ENCODE results near the gene ACOT12. TPM values are rescaled to one million over a fixed set of nuclear protein-coding genes. Genes with fewer than 3 reads are reported as not detected.
"Not testable (repeated sequence)": the region's sequence is repeated elsewhere in the genome, so short reads cannot be mapped to it uniquely, and the experiment has no call there.

ACOT12 gene
- total RNA-seq, 2 experiments from 2014 or later = not detected

- POLR2A ChIA-PET = no interaction called here
- intact Hi-C loops (cut with DNase I, micrococcal nuclease) = loop anchor here in 1 of 2 experiments (10.0 kb wide), 2 partner anchors 322 to 432 kb away; no protein-coding TSS in a partner anchor
- CTCF ChIA-PET = interaction anchor here (0.5 kb wide), 1 partner anchor 14 kb away, joined by 3 read pairs; no protein-coding TSS in a partner anchor
- Mint-ChIP-seq H3K4me1 (peaks cover 39% of the 10 kb centered on the region), H3K9me3 (ENCODE audit: low read depth) (no peaks in the 10 kb centered on the region), H3K27me3 (no peaks in the 10 kb centered on the region), H3K4me3 (no peak overlapping the region), H3K27ac (no peak overlapping the region), H3K36me3 (ENCODE audit: low read depth) (peaks cover 4% of the 10 kb centered on the region)
- DNase-seq (no peak), ATAC-seq (no peak)
These were observed 28.7 kb upstream of the ACOT12 start for GRCh38 chr5:81422671-81423070.

GRCh38 chr5:81420039-81420667 is 26.2 kb upstream of the ACOT12 start:
- CTCF ChIA-PET = interaction anchor here (1.3 to 1.7 kb wide), 3 partner anchors 10 to 806 kb away, joined by 4 read pairs; no protein-coding TSS in a partner anchor
- Mint-ChIP-seq H3K4me1 (peaks cover 24% of the 10 kb centered on the region), H3K27ac (peak overlapping the region; percentile 67)

GRCh38 chr5:81418606-81419005 is 24.7 kb upstream of the ACOT12 start:
- DNase-seq = no peak
- no peak overlapping the region for H3K4me3 Mint-ChIP-seq

More at GRCh38 chr5:81420039-81420667, 26.2 kb upstream of the ACOT12 start:
- POLR2A ChIA-PET = interaction anchor here (0.6 kb wide), 1 partner anchor 141 kb away, joined by 3 read pairs; no protein-coding TSS in a partner anchor
- H3K36me3 Mint-ChIP-seq (ENCODE audit: low read depth) = peaks cover 3% of the 10 kb centered on the region
- intact Hi-C loops (cut with DNase I, micrococcal nuclease) = loop anchor here in 1 of 2 experiments (10.0 kb wide), 2 partner anchors 325 to 435 kb away; no protein-coding TSS in a partner anchor
- H3K27me3 Mint-ChIP-seq = no peaks in the 10 kb centered on the region
- ATAC-seq = peak; percentile 99
- no peak overlapping the region for H3K4me3 Mint-ChIP-seq
- peak; percentile 25 for DNase-seq
- no peaks in the 10 kb centered on the region for H3K9me3 Mint-ChIP-seq (ENCODE audit: low read depth)

GRCh38 chr5:81417052-81417451 is 23.1 kb upstream of the ACOT12 start:
- intact Hi-C loops (cut with DNase I, micrococcal nuclease) = no loop called here
- H3K4me3 Mint-ChIP-seq = no peak overlapping the region
- H3K27me3 Mint-ChIP-seq = no peaks in the 10 kb centered on the region
- CTCF ChIA-PET = no interaction called here
- ATAC-seq (no peak), DNase-seq (no peak)
- H3K27ac Mint-ChIP-seq = no peak overlapping the region
- H3K9me3 Mint-ChIP-seq (ENCODE audit: low read depth) = no peaks in the 10 kb centered on the region
- POLR2A ChIA-PET = no interaction called here
- H3K36me3 Mint-ChIP-seq (ENCODE audit: low read depth) = peaks cover 6% of the 10 kb centered on the region
- H3K4me1 Mint-ChIP-seq = peaks cover 23% of the 10 kb centered on the region

More at GRCh38 chr5:81418606-81419005, 24.7 kb upstream of the ACOT12 start:
- H3K27me3 Mint-ChIP-seq = no peaks in the 10 kb centered on the region
- peaks cover 6% of the 10 kb centered on the region for H3K36me3 Mint-ChIP-seq (ENCODE audit: low read depth)
- no peaks in the 10 kb centered on the region for H3K9me3 Mint-ChIP-seq (ENCODE audit: low read depth)
- peaks cover 24% of the 10 kb centered on the region for H3K4me1 Mint-ChIP-seq
- no peak for ATAC-seq
- intact Hi-C loops (cut with DNase I, micrococcal nuclease) = no loop called here
- POLR2A ChIA-PET = no interaction called here
- CTCF ChIA-PET = no interaction called here
- H3K27ac Mint-ChIP-seq = no peak overlapping the region

- ATAC-seq = peak; percentile 42
These were observed 16.0 kb upstream of the ACOT12 start for GRCh38 chr5:81409896-81410295.

GRCh38 chr5:81409361-81409760 is 15.4 kb upstream of the ACOT12 start:
- Mint-ChIP-seq H3K4me1 (no peaks in the 10 kb centered on the region), H3K4me3 (no peak overlapping the region), H3K36me3 (ENCODE audit: low read depth) (peaks cover 2% of the 10 kb centered on the region), H3K27me3 (no peaks in the 10 kb centered on the region), H3K9me3 (ENCODE audit: low read depth) (no peaks in the 10 kb centered on the region), H3K27ac (no peak overlapping the region)
- intact Hi-C loops (cut with DNase I, micrococcal nuclease) = no loop called here
- ChIA-PET POLR2A (no interaction called here), CTCF (interaction anchor here (1.6 kb wide), 1 partner anchor 20 kb away, joined by 3 read pairs; no protein-coding TSS in a partner anchor)
- DNase-seq = no peak
- no peak for ATAC-seq

More at GRCh38 chr5:81409896-81410295, 16.0 kb upstream of the ACOT12 start:
- H3K4me3 Mint-ChIP-seq = no peak overlapping the region
- no peak overlapping the region for H3K27ac Mint-ChIP-seq
- DNase-seq = no peak
- intact Hi-C loops (cut with DNase I, micrococcal nuclease) = no loop called here
- no peaks in the 10 kb centered on the region for H3K9me3 Mint-ChIP-seq (ENCODE audit: low read depth)
- H3K36me3 Mint-ChIP-seq (ENCODE audit: low read depth) = peaks cover 2% of the 10 kb centered on the region
- POLR2A ChIA-PET = no interaction called here
- CTCF ChIA-PET = interaction anchor here (1.6 kb wide), 1 partner anchor 19 kb away, joined by 3 read pairs; no protein-coding TSS in a partner anchor
- no peaks in the 10 kb centered on the region for H3K27me3 Mint-ChIP-seq
- no peaks in the 10 kb centered on the region for H3K4me1 Mint-ChIP-seq

GRCh38 chr5:81408496-81408895 is 14.6 kb upstream of the ACOT12 start:
- CTCF ChIA-PET = no interaction called here
- no peaks in the 10 kb centered on the region for H3K4me1 Mint-ChIP-seq
- peaks cover 2% of the 10 kb centered on the region for H3K36me3 Mint-ChIP-seq (ENCODE audit: low read depth)
- H3K9me3 Mint-ChIP-seq (ENCODE audit: low read depth) = no peaks in the 10 kb centered on the region
- no peak overlapping the region for H3K4me3 Mint-ChIP-seq
- H3K27ac Mint-ChIP-seq = no peak overlapping the region
- DNase-seq (no peak), ATAC-seq (no peak)
- intact Hi-C loops (cut with DNase I, micrococcal nuclease) = no loop called here
- no peaks in the 10 kb centered on the region for H3K27me3 Mint-ChIP-seq
- POLR2A ChIA-PET = no interaction called here

- H3K9me3 Mint-ChIP-seq (ENCODE audit: low read depth); H3K27me3 Mint-ChIP-seq; H3K27ac Mint-ChIP-seq; DNase-seq; H3K36me3 Mint-ChIP-seq (ENCODE audit: low read depth); H3K4me1 Mint-ChIP-seq; H3K4me3 Mint-ChIP-seq; POLR2A ChIA-PET; intact Hi-C loops (cut with DNase I, micrococcal nuclease); ATAC-seq; CTCF ChIA-PET: not testable (repeated sequence)
These were observed 13.9 kb upstream of the ACOT12 start for GRCh38 chr5:81407811-81408210.

GRCh38 chr5:81405126-81405891 is 11.4 kb upstream of the ACOT12 start:
- intact Hi-C loops (cut with DNase I, micrococcal nuclease) = no loop called here
- no peaks in the 10 kb centered on the region for H3K4me1 Mint-ChIP-seq
- ATAC-seq (no peak), DNase-seq (no peak)
- ChIA-PET POLR2A (no interaction called here), CTCF (no interaction called here)
- H3K4me3 Mint-ChIP-seq = no peak overlapping the region
- H3K36me3 Mint-ChIP-seq (ENCODE audit: low read depth) = peaks cover 2% of the 10 kb centered on the region
- no peaks in the 10 kb centered on the region for H3K9me3 Mint-ChIP-seq (ENCODE audit: low read depth)
- H3K27me3 Mint-ChIP-seq = no peaks in the 10 kb centered on the region
- no peak overlapping the region for H3K27ac Mint-ChIP-seq

- peaks cover 7% of the 10 kb centered on the region for H3K27me3 Mint-ChIP-seq
- peaks cover 3% of the 10 kb centered on the region for H3K4me1 Mint-ChIP-seq
- POLR2A ChIA-PET = no interaction called here
- no peaks in the 10 kb centered on the region for H3K9me3 Mint-ChIP-seq (ENCODE audit: low read depth)
- H3K27ac Mint-ChIP-seq = no peak overlapping the region
- DNase-seq = no peak
- H3K36me3 Mint-ChIP-seq (ENCODE audit: low read depth) = no peaks in the 10 kb centered on the region
- intact Hi-C loops (cut with DNase I, micrococcal nuclease) = no loop called here
- no peak for ATAC-seq
- CTCF ChIA-PET = interaction anchor here (0.9 kb wide), 1 partner anchor 104 kb away, joined by 3 read pairs; no protein-coding TSS in a partner anchor
- H3K4me3 Mint-ChIP-seq = no peak overlapping the region
These were observed 8.4 kb upstream of the ACOT12 start for GRCh38 chr5:81402192-81402930.

GRCh38 chr5:81401266-81401665 is 7.3 kb upstream of the ACOT12 start:
- Mint-ChIP-seq H3K4me1 (peaks cover 3% of the 10 kb centered on the region), H3K36me3 (ENCODE audit: low read depth) (no peaks in the 10 kb centered on the region), H3K27ac (no peak overlapping the region), H3K27me3 (peaks cover 14% of the 10 kb centered on the region), H3K9me3 (ENCODE audit: low read depth) (no peaks in the 10 kb centered on the region), H3K4me3 (no peak overlapping the region)
- intact Hi-C loops (cut with DNase I, micrococcal nuclease) = no loop called here
- ATAC-seq (no peak), DNase-seq (no peak)
- ChIA-PET CTCF (interaction anchor here (0.9 kb wide), 1 partner anchor 103 kb away, joined by 3 read pairs; no protein-coding TSS in a partner anchor), POLR2A (no interaction called here)

All from activated CD4-positive, alpha-beta T cell treated with anti-CD3 and anti-CD28 coated beads for 36 hours (primary cell).